ENCODE measurements around the gene TMEM108.

The TMEM108 gene

GRCh38 chr3:133121450-133121849 is 83.3 kb downstream of the TMEM108 start:
- no peak for DNase-seq

- DNase-seq: no peak
Measured at GRCh38 chr3:133123636-133124035, 85.4 kb downstream of the TMEM108 start.

GRCh38 chr3:133124511-133124910 is 86.3 kb downstream of the TMEM108 start:
- no peak for DNase-seq

DNA sequence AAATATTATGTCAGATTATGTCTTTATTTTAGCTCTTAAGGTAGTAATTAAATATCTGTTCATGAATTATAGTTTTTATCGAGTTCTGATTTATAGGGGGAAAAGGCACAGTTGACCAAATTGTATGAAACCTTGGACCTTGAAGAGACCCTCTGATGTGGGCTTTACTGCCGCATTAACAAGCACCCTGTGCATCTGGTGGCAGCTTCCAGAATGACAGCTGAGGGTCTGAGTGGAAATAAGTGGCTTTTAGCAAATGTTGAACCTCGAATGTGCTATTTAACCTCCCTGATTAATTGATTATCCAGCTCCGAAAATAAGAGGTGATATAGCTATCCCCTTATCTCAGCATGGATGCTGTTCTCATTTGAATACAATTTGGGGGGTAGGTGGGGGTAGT is 87.0 kb downstream of the TMEM108 start:
- DNase-seq: no peak

- no peak for DNase-seq
Measured at GRCh38 chr3:133125802-133126201, 87.6 kb downstream of the TMEM108 start.

- DNase-seq: no peak
Measured at GRCh38 chr3:133127381-133127780, 89.2 kb downstream of the TMEM108 start.

GRCh38 chr3:133130168-133130567 is 92.0 kb downstream of the TMEM108 start:
- no peak for DNase-seq

DNA sequence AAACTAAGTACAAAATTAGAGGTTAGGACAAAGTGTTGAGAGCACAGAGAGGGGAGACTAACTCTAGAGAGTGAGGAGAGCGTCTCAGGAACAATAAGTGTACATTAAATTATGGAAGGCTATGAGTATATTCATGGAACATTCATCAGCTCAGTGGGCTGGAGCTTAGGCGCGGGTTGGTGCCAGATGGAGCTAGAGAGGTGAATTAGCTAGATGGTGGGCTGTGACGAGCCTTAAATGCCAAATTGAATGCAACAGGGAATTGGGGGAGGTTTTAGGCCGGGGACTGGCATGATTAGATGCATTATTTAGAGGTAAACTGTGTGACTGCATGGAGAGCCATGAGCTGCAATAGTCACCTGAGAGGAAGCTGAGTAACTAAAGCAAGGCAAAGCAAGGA is 97.1 kb downstream of the TMEM108 start:
- DNase-seq: no peak

GRCh38 chr3:133136114-133137041 is 98.2 kb downstream of the TMEM108 start:
- no peak for DNase-seq

DNA sequence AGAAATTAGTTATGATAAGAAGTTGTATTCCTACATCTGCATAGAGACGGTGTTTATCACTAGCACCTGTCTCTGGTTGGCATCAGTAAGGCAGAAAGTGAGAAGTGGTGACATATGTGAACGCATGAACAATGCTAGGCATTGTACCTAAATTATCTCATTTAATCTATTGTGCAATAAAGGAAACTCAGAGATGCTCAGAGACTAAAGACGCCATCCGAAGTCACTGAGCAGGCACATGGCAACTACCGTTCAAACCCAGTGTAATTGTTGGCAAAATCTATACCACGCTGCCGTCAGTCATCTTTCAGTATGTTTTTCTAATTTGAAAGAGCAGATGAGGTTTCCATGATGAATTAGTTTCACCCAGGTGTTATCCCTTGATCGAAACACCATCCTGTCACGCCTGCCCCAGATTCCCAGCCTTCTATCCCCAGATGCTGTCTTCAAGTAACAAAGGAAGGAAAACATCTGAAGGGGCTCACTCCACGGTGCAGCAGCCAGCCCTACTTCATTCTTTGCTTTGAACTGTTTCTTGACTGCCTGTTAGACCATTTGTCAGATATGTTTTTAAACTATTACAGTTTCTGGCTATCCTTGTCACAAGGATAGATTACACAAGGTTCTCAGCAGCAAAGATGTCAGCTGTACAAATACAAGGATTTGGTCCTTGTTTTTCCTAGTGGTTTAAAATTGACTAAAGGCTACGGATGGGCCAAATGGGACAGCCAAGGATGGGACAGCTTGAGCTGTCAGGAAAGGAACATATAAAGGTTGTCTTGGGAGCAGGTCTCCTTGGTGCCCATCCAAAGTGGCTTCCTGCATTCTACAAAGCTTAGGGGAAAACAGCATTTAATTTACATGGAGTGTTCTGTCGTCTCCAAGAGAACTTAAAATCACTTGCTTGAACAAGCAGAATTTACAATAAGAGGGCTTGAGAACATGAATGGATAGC is 99.1 kb downstream of the TMEM108 start:
- DNase-seq: no peak

DNA sequence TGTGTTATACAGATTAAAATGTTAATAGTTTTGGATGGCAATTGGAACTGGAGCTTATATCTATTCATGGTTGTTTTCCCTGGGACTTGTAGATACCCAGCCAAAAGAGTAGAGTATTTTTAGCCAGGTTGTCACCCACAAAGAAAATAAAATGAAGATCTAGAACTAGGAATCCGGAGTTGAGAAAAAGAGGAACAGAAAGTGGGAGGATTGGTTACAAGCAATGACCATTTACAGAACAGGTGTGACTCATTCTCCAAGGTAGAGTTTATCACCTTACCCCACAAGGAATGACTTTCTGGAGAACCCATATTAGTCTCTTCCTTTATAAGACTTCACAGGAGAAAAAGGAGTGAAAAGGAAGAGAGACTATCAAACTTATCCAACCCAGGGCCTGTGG is 99.8 kb downstream of the TMEM108 start:
- no peak for DNase-seq

GRCh38 chr3:133152056-133152455 is 113.9 kb downstream of the TMEM108 start:
- DNase-seq: no peak

DNA sequence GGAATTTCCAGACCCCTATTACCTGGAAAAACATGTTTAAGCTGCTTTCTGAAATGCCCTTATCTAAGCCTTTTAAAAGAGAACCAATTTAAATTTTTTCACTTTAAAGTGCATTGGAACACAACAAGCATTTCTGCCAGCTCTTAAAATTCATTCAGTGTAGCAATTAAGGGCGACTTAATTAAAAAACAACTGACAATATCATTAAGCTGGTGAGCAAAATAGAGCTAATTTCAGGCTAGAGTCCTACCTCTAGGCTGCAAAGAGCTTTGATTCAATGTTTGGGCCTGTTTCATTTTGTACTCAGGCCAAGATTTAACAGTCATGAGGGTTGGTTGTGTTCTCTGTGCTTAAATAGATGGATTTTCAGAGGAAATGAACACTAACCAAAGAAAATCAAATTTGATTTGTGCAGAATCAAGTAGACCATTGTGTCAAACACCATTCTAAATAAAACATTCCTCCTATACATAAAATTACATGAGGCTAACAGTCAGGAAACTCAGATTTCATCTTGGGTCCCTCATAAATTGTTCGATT is 114.6 kb downstream of the TMEM108 start:
- DNase-seq: no peak

GRCh38 chr3:133153382-133153781 is 115.2 kb downstream of the TMEM108 start:
- DNase-seq: no peak

GRCh38 chr3:133157716-133158115 is 119.5 kb downstream of the TMEM108 start:
- no peak for DNase-seq

- DNase-seq: no peak
Measured at GRCh38 chr3:133158686-133159085, 120.5 kb downstream of the TMEM108 start.

DNA sequence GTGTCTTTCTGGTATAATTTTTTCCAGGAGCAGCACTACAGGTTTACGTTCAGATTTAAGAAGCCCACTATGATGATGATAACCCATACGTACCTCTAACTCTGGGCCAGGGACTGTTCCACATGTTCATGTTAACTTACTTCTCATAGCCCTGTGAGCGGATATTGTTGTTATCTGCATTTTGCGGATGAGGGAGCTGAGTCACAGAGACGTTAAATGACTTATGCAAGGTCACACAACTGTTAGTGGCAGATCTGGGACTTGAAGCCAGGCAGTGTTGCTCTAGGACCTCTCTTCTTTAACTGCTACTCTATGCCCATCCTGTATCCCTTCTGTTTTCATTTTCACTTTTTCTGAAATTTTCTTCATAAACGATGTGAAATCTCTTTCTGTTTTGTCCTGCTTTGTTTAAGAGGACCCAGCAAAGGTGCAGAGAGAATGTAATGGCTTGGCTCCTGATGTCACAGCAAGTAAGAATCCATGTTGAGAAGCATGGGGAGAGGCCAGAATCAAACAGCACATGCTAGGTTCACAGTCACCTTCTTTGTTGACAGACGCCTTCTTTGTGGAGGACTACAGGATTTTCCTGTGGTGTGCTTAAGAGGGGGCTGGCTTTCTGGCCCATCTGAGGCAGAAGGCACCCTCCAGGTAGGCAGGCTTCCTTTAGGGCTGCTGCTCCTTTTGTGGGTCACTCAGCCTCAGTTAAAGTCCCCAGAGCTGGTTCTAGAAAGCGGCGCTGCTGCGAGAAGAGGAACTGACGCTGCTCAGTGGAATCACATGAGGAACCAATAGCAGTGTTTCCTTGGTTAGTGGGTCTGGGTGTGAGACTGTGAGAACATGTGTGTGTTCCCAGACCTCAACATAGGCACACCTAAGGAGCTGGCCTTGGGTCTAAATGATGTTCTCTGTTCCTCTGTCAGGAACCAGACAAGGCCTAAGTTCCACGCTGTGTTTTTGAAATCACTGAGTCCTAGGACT is 121.6 kb downstream of the TMEM108 start:
- no peak for DNase-seq

GRCh38 chr3:133161656-133162055 is 123.5 kb downstream of the TMEM108 start:
- DNase-seq: no peak

DNA sequence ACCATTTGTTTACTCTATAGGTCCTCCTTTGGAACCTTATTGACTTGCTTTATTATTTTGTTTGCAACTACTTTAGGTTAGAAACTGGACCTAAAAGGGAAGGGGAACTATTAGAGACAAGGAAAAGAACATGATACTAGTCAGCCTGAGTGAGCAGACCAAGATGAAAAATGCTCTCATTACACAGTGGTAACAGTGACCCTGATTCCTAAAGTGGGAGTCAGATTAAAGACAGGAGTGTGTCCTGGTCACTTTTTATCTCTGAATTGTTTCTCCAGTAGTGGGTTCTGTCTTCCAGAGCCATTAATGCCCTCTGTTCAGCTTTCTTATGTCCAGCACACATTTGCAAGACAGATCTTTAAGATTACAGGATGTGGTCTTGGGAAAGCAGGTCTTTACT is 124.1 kb downstream of the TMEM108 start:
- DNase-seq: no peak

DNA sequence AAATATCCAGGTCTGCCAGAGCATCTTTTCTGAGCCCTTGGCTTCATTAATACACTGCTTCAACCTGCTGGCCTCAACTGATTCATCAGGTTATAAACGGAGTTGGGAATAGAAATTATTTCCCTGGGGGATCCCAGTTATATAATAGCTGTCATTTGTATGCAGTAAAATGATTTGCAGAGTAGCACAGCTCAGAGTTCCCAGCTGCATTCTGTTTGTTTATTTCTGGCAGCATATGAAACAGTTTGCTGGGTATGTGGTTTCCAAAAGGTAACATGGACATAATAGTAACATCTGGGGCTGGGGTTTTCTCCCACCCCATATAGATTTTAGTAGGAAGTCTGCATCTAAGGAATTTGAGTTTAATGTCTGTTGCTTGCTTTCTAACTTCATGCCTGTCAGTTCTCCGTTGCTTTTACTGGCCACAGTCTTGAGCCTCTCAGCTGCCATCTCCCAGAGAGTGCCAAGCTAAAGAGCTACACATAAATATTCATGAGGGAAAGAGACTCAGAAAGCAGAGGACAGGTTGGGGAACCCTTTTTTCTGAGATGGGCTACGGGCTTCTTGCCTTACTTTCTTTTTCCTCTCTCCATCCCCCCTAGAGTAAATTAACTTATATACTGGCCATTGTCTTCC is 124.6 kb downstream of the TMEM108 start:
- DNase-seq: no peak

DNA sequence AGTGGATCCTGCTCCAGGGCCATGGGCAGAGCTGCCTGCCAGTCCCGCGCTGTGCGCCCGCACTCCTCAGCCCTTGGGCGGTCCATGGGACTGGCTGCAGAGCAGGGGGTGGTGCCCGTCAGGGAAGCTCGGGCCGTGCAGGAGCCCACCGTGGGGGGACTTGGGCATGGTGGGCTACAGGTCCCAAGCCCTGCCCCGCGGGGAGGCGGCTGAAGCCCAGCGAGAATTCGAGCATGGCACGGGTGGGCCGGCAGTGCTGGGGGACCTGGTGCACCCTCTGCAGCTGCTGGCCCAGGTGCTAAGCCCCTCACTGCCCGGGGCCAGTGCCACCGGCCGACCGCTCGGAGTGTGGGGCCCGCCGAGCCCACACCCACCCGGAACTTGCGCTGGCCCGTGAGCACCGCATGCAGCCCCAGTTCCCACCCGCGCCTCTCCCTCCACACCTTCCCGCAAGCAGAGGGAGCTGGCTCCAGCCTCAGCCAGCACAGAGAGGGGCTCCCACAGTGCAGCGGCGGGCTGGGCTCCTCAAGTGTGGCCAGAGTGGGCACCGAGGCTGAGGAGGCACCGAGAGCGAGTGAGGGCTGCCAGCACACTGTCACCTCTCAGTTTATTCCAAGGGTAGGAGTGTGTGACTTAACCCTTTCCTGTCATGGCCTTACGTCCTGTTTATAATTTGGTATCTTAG is 129.3 kb downstream of the TMEM108 start:
- no peak for DNase-seq

Data from NK-92 treated with Interleukin-12 subunit alpha and Interleukin-12 subunit beta, amount 100 ng/mL, for 24 hours (cell line).